Kidney epithelial cell (primary cell): ENCODE measurements around the gene OR5K2. TPM values are rescaled to one million over a fixed set of nuclear protein-coding genes. Genes with fewer than 3 reads are reported as not detected.

Experiments
- DNase-seq: peaks from one replicate; pipeline ENCODE4 v3.0.0-alpha.2; 2010; ENCODE audit warnings: low read depth
- H3K27me3 ChIP-seq: 2 replicates; pipeline ENCODE4 v1.6.0; 2011; ENCODE audit warnings: low read length; ENCODE audit not compliant: control insufficient read depth, insufficient read depth
- H3K36me3 ChIP-seq: 2 replicates; pipeline ENCODE4 v1.5.1; 2011; ENCODE audit warnings: low read length; ENCODE audit not compliant: control insufficient read depth, insufficient read depth
- H3K4me3 ChIP-seq: 2 replicates; pipeline ENCODE4 v1.5.1; 2011; ENCODE audit warnings: low read depth, mild to moderate bottlenecking, control low read depth, low read length
- total RNA-seq: library from RNA; depleted of rRNA; stranded (reverse); fragments of >200 nt; gene quantifications from 2 replicates; pipeline ENCODE4 v1.2.3, GENCODE V29; 2015
- TF ChIP-seq, protein P1 (sequence below): IDR thresholded peaks from 2 replicates; pipeline ENCODE4 v1.5.1; 2011; ENCODE audit warnings: mild to moderate bottlenecking, moderate library complexity, low read length, control low read depth, inconsistent platforms; ENCODE audit not compliant: insufficient read depth, poor library complexity, severe bottlenecking

OR5K2 gene
- total RNA-seq, 1 donor from 2014 or later, result not detected

GRCh38 chr3:98525494-98525893 is 28.0 kb downstream of the OR5K2 start:
- no peaks in the 10 kb centered on the region for H3K36me3 ChIP-seq
- no peaks in the 10 kb centered on the region for H3K27me3 ChIP-seq
- no peak overlapping the region for H3K4me3 ChIP-seq
- TF ChIP-seq, protein P1, sequence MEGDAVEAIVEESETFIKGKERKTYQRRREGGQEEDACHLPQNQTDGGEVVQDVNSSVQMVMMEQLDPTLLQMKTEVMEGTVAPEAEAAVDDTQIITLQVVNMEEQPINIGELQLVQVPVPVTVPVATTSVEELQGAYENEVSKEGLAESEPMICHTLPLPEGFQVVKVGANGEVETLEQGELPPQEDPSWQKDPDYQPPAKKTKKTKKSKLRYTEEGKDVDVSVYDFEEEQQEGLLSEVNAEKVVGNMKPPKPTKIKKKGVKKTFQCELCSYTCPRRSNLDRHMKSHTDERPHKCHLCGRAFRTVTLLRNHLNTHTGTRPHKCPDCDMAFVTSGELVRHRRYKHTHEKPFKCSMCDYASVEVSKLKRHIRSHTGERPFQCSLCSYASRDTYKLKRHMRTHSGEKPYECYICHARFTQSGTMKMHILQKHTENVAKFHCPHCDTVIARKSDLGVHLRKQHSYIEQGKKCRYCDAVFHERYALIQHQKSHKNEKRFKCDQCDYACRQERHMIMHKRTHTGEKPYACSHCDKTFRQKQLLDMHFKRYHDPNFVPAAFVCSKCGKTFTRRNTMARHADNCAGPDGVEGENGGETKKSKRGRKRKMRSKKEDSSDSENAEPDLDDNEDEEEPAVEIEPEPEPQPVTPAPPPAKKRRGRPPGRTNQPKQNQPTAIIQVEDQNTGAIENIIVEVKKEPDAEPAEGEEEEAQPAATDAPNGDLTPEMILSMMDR, result no peak
- DNase-seq, result no peak

GRCh38 chr3:98528474-98529346 is 31.2 kb downstream of the OR5K2 start:
- H3K27me3 ChIP-seq, result no peaks in the 10 kb centered on the region
- DNase-seq, result no peak
- no peak overlapping the region for H3K4me3 ChIP-seq
- TF ChIP-seq, protein P1, result no peak
- H3K36me3 ChIP-seq, result no peaks in the 10 kb centered on the region

GRCh38 chr3:98529856-98530459 is 32.5 kb downstream of the OR5K2 start:
- Histone ChIP-seq H3K36me3 (no peaks in the 10 kb centered on the region), H3K4me3 (no peak overlapping the region), H3K27me3 (no peaks in the 10 kb centered on the region)
- TF ChIP-seq, protein P1, result no peak
- DNase-seq, result no peak

DNA sequence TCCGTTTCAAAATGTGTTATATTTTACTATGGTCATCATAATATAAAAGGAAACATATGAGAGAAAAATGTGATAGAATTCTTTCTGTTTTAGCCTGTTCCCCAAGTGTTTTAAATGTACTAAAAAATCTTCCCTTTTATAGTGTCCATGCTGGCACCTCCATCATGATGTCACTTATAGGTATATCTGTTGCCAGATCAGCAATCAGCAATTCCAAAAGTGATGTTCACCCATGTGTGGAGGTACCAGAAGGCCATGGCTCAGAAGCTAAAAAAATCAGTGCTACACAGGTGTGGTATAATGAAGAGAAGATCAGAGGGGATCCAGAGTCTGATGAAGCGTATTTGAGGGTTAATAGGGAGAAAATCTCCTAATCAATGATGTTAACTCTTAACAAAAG is 33.2 kb downstream of the OR5K2 start:
- TF ChIP-seq, protein P1, result no peak
- H3K4me3 ChIP-seq, result no peak overlapping the region
- no peaks in the 10 kb centered on the region for H3K27me3 ChIP-seq
- H3K36me3 ChIP-seq, result no peaks in the 10 kb centered on the region
- no peak for DNase-seq

- Histone ChIP-seq H3K4me3 (no peak within 1 kb of the TSS), H3K36me3 (no peaks in the 10 kb centered on the region), H3K27me3 (no peaks in the 10 kb centered on the region)
- DNase-seq, result no peak
- TF ChIP-seq, protein P1, result no peak
Observed at GRCh38 chr3:98531622-98532274, 34.3 kb downstream of the OR5K2 start, which contains the start of gene GPR15. Gene GPR15 (plus strand): TSS chr3:98531978. CDS start chr3:98532034, 56 bp downstream.
